Stimulated activated CD4-positive, alpha-beta T cell treated with anti-CD3 and anti-CD28 coated beads, Interleukin-1b, Interleukin-23, amount 100 ng/mL, for 1 hour (primary cell): ENCODE results near the gene LRRC39.

ENCODE experiments used
- DNase-seq, 2 donors: peaks; one replicate each; pipeline ENCODE4 v3.0.0-alpha.2; 2020; ENCODE audit warnings: low read depth in 2 of 2

LRRC39 gene

DNA sequence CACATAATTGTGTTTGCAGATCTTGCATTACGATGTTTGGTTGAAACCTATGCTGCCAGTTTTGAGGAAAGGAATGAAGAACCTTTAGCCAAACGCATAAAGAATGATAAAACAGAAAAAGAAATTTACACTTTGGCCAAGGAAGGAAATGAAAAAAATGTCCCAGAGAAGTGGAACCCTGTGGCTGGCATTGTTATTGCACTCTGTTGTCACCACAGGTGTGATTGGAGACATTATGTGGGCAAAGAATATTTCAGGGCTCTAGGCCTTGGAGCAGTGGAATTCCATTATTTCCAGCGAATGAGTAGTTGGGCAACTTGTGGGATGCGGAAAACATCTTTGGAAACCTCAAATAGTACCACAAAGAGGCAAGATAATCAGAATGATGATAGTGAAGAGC, 30.2 kb downstream of the LRRC39 start:
- DNase-seq: no peak

GRCh38 chr1:100146958-100147357, 31.1 kb downstream of the LRRC39 start:
- DNase-seq: no peak

- DNase-seq: no peak
Observed at GRCh38 chr1:100145116-100145515, 32.9 kb downstream of the LRRC39 start.

GRCh38 chr1:100142343-100142742, 35.7 kb downstream of the LRRC39 start:
- no peak for DNase-seq

DNA sequence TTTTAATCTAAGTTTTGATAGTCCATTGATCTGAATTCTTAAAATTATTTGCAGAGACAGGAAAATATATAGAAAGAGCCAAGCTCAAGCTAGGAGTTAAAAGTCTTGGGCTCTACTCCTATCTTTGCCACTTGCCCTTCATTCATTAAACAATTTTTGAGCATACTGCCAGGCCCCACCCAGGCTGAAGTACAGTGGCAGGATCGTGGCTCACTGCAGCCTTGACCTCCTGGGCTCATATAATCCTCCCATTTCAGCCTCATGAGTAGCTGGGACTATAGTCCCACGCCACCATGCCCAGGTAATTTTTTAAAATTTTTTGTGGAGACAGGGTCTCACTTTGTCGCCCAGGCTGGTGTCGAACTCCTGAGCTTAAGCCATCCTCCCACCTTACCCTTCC, 36.9 kb downstream of the LRRC39 start:
- no peak for DNase-seq

DNA sequence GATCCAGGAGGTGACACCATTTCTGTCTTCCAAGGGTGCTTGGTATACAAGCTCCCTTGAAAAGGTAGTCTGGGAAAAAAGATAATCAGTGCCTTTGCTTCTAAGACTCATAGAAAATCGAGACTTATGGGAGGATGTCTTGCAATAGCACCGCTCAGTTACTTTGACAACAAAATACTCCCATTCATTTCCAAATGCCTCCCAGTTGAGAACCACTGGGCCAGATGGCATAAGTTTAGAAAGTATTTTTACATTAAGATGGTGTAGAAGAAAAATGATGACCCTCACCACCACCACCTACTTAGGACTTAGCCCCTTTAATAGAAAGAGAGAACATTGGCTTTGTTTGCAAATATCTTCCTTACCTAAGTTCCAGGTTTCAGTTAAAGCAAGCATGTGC, 40.5 kb downstream of the LRRC39 start:
- no peak for DNase-seq

DNA sequence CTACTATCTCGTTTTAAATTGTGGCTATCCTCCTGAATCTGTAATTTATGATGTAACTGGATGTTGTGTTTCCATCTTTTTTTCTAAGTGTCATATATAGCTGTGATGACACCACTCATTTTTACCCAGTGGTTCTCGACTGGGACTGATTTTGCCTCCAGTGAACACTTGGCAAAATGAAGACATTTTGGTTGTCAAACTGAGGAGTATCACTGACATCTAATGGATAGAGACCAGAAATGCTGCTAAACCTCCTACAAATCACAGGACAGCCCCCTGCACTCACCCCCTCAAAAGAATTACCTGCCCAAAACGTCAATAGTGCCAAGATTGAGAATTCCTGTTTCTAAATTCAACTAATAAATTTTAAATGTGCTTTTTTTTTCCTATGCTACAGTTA, 43.2 kb downstream of the LRRC39 start:
- DNase-seq: no peak

- peak; percentile 80 to 83 for DNase-seq
Observed at GRCh38 chr1:100132566-100133477, 45.2 kb downstream of the LRRC39 start, which contains the start of the genes SASS6 and TRMT13. SASS6 (minus strand) TSS chr1:100132930; CDS start chr1:100132814, 116 bp downstream. TRMT13 (plus strand) TSS chr1:100133163; CDS start chr1:100133169, 6 bp downstream.

GRCh38 chr1:100131623-100132022, 46.4 kb downstream of the LRRC39 start:
- no peak for DNase-seq

- DNase-seq: no peak
Observed at GRCh38 chr1:100130552-100131077, 47.4 kb downstream of the LRRC39 start.

- DNase-seq: no peak
Observed at GRCh38 chr1:100127226-100127625, 50.8 kb downstream of the LRRC39 start.

GRCh38 chr1:100122177-100122576, 55.9 kb downstream of the LRRC39 start:
- DNase-seq: no peak

DNA sequence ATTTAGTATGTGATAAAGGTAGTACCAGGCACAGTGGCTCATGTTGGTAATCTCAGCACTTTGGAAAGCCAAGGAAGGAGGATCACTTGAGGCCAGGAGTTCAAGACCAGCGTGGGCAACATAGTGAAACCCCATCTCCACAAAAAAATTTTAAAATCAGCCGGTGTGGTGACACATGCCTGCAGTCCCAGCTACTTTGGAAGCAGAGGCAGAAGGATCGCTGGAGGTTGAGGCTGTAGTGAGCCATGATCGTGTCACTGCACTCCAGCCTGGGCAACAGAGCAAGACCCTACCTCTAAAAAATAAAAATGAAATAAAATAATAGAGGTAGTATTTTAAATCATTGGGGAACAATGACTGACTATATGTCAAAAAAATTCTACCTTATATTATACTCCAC, 62.5 kb downstream of the LRRC39 start:
- no peak for DNase-seq

DNA sequence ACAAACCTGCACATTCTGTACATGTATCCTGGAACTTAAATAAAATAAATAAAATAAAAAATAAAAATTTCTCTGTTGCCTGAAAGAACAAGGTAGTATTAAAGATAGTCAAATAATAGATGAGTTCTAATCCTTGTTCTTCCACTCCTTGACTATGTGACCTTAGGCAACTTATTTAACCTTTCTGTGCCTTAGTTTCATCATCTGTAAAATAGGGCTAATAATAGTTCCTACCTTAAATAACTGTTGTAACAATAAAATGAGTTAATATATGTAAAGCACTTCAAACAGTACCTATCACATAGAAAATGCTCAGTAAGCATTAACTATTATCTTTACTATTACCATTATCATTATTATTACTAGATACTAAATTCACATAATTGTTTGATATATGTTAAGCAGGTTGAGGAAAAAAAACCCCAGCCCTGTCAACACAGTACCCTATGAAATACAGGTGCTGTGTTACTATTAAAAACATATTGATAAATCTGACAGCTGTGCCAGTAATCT, 68.4 kb downstream of the LRRC39 start:
- DNase-seq: no peak

GRCh38 chr1:100107696-100108095, 70.4 kb downstream of the LRRC39 start:
- no peak for DNase-seq

DNA sequence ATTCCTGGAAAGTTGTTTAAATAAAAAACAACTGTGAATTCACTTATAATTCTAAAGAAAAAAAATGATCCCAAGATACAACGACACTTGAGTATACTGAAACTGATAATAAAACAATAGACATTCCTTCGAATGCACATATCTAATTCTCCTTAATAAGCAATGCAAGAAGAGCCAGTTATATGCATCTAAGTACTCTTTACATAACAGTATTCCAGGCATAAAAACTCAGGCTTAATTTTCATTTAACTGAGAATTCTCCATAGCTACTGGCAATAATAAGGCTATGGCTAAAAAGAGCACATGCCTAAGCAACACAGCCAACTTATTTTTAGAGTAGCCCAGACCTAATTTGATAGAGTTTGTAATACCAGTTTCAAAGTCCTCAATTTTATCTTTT, 76.5 kb downstream of the LRRC39 start:
- no peak for DNase-seq

- no peak for DNase-seq
Observed at GRCh38 chr1:100100202-100100601, 77.9 kb downstream of the LRRC39 start.
